GM21717 (cell line): ENCODE measurements around the gene PRRX1.

Experiments used
- ATAC-seq: cut with Tn5 transposase; IDR thresholded peaks from one replicate; pipeline ENCODE4 v1.9.1; 2021; ENCODE audit warnings: mild to moderate bottlenecking, moderate library complexity; ENCODE audit not compliant: unreplicated experiment

The PRRX1 gene

DNA sequence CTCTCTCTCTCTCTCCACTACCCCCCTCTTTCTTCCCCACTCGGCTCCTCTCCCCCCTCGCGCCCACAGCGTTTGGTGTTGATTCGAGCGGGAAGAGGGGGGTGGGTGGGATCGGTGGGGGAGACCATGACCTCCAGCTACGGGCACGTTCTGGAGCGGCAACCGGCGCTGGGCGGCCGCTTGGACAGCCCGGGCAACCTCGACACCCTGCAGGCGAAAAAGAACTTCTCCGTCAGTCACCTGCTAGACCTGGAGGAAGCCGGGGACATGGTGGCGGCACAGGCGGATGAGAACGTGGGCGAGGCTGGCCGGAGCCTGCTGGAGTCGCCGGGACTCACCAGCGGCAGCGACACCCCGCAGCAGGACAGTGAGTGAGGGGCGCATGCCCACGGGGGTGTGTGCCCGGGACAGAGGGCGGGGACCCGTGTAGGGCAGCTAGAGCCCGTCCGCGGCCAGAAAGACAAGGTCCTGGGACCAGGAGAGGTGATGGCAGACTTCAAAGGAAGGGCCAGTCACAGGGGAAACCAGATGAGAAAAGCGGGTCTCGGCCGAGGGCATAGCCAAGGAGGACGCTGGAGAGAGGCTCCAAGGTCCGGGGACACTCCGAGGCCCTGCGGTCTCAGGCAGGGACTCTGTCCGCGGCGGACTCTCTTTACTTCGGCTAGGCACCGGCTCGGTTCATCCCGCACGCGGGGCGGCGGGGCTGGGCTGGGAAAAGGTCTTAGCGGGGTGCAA is at the start of gene PRRX1:
Gene PRRX1, plus strand, starts transcription at position 39 of the 735 bp plus-strand sequence. Its CDS starts 88 bp downstream, at position 127.
- no peak for ATAC-seq

DNA sequence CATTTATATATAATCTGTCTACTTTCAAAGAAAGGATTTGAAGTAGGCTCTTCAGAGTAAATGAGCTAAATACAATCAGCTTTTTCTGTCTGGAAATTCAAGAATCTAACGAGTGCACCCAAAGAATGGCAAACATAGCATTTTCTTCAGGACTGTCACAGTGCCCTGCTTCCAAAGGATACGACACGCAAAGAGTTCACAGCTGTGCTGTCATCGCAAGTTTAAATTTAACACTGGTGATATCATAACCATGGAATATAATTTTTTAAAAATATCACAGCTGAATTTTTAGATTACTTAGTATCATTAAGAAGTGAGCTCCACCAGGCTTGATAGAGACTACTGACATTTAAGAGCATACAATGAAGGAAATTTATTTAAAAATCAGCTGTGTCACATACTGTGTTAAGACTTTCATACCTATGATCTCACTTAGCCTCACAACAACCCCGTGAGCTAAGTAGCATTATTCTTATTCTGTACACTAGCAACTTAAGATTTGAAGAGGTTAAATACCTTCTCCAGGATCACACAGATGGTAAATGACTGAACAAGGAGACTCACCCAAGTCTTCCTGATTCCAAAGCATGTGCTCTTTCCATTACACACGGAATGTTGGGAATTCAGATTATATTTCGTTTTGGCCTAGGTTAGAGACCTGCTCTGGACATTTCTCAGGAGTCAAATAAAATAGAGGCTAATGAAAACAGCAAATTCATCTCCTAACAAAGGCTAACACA is 46.2 kb upstream of the PRRX1 start:
- no peak for ATAC-seq

DNA sequence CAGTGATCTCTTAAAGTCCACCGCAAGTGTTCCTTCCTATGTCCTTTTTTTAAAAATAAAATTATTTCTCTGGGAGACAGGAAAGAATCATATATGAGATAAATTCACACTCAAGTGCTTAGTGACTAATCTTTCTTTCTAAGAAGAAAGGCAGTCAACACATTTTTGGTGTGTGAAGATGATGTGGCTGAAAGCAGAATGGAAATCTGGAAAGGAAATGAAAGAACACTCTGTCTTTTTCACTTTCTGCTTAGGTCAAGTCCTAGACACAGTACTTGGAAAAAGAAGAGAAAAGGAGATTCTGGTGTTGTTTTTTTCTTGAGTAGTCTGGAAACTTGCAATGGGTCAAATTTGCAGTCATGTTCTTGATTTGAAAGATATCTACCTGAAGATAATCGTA is 45.5 kb upstream of the PRRX1 start:
- ATAC-seq: no peak

DNA sequence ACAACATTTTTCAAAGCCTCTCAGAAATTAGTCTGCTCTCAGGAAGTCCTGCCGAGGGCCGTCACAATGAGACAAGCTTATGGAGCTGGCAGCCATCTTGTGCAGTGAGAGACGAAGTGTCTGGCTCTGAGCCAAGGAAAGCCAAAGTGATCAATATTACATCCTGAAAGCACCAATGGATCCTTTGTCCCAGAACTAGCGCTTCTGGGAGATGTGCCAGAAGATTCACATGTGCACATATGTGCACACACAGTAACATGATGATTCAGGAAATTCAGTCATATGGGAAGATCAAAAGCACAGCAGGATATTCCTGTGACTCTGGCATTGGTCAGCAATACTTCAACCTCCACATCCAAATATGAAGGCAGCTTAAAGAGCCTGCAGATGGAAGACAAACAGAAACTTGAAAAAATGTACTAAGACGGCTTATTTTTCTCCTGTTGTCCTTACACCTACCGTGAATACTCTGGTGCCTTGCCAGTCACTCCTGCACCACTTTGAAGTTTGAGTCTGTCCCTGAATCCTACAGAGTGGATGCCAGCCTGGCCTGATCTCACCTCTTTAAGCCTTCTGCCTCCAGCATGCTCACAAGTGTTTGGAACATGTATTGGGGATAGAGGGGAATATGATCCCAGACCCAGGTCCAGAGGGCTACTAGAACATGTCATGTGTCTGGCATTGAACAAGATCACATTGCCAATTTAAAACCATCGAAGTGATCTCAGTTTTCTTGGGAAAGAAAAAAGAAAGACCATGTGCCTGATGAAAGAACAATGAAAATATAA is 44.5 kb upstream of the PRRX1 start:
- ATAC-seq: no peak

DNA sequence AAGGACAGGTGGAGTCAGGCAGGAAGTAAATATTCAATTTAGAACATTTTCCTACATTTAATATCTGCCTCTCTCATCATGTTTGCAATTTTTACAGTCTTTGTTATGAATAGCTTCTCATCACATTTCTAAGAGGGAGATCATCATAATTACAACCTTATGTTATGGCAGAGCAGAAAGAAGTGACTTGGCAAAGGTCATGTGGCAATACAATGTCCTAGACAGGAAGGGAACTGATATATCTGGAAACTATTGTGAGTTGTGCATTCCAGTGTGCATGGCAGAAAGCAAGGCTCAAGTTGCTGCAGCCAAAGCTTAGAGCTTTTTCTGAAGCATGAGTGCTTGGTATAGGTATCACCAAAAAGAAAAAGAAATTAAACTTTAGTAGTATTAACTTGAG is 43.8 kb upstream of the PRRX1 start:
- no peak for ATAC-seq

DNA sequence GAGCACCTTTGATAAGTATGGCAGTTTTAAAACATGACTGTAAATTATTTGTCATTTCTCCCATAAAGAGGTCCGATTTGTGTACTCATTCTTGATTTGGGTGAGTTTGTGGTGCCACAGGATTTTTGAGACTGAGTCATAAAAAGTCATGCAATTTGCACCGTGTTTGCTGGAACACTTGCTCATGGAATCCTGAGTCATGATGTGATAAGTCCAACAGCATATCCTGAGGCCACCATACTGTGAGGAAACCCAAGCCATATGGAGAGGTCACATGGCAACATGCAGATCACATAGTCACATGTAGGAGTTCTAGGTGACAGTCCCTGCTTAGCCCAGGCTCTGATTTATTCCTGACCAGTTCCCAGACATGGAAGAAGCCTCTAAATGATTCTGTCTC is 40.8 kb upstream of the PRRX1 start:
- ATAC-seq: no peak

DNA sequence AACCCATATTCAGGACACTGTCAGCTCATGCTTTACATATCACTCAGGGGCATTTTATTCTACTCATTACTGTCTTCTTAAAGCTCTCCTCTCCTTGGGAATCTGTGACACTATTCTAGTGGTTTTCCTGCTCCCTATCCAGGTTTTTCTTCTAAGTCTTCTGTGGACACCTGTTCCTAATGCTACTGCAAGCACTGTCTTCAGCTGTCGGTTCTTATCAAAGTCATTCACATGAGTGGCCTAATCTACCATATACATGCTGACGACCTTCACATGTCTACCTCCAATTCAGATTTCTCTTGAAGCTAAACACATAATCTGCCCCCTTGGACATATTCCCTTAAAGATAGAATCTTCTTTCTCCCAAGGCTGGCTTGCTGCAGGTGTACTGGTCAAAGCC is 39.8 kb upstream of the PRRX1 start:
- no peak for ATAC-seq

DNA sequence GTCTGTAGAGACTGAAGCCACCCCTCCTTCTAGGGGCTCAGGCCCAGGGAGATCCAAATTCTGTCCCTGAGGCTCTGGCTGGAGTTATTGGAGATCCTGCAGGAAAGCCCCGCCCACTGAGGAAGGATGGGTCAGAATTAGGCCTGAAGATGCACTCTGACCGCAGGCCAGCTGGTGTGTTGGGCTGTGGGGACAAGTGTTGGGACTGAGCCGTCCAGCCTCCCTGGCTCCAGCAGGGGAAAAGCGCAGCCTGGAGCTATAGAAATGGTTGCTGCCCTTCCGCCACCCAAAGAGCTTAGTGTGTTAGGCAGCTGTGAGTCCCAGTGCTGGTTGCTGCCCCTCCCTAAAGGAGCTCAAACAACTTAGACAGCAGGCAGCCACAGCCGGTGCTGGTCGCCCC is 33.0 kb upstream of the PRRX1 start:
- ATAC-seq: no peak

DNA sequence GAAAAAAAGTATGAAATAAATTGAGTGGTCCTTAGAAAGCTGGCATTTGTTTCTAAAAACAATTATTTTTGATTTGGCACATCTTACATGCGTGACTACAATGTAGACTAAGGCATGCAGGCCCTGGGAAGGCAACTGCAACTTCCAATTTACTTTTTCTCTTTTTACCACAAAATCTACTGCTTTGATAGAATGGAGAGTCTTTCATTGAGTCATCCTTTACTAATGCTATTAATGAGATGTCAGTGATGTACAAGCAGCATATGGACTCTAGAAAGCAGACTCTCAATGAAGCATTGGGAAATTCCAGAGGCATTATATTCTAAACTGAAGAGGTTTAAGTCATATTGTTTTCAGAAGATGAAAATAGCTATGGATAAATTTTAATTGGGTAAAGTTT is 29.6 kb upstream of the PRRX1 start:
- no peak for ATAC-seq

DNA sequence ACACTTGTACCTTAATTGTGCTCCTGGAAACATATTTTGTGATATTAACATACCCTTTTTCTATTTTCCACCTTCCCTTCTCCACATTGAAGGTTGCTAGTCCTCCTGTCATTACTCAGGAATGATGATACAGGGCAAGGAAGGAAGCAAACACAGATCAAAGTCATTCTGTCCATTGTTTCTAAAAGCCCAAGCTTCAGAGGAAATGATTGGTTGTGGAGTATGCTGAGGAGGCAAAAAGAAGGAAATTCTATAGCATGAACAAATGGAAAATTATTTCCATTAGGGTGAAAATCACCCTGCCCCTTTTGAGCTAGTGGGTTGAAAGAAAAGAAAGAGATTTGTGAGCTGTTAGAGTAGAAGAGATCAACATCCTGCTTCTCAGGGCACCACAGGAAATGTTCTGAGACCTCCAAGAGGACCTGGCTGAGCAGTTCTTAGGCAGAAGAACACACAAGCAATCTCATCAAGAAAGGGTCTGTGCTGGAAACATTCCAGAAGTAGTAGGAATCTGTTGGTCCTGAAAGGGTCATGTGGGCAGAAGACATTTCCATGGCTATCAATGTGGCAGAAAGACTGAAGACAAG is 29.0 kb upstream of the PRRX1 start:
- ATAC-seq: no peak

DNA sequence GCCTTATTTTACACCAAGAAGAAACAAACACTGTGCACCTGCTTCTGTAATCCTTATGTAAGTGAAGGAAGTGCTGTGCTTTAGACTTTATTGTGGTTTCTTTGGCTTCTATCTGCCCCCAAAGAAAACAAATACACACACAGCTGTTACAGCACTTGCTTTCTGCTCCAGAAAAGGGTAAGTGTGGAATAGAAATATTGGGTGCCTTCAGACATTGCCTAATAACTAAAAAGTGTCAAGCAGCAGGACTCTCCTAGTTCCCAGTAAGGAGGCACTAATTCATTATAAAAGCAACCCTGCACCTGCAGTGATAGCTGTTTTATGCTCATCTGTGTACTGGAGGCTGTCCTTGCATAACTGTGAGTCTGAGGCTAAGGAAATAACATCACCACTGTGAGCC is 23.4 kb upstream of the PRRX1 start:
- ATAC-seq: no peak

DNA sequence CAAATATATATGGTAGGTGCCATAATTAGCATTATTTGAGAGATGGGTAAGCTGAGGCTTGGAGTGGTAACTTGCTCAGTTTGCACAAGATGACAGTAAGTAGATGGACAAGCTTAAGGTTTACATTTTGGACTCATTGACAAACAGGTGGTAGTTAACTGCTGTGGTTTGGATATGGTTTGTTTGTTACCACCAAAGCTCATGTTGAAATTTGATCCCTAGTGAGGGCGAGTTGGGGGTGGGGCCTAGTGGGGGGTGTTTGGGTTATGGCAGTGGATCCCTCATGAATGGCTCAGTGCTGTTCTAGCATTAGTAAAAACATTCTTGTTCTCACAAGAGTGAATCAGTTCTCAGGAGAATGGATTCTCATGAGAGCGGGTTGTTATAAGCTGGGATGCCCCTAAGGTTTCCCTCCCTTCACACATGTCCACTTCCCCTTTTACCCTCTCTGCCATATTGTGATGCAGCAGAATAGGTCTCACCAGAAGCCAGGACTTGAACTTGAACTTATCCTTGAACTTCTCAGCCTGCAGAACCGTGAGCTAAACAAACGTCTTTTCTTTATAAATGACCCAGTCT is 6.6 kb upstream of the PRRX1 start:
- ATAC-seq: peak; percentile 54

DNA sequence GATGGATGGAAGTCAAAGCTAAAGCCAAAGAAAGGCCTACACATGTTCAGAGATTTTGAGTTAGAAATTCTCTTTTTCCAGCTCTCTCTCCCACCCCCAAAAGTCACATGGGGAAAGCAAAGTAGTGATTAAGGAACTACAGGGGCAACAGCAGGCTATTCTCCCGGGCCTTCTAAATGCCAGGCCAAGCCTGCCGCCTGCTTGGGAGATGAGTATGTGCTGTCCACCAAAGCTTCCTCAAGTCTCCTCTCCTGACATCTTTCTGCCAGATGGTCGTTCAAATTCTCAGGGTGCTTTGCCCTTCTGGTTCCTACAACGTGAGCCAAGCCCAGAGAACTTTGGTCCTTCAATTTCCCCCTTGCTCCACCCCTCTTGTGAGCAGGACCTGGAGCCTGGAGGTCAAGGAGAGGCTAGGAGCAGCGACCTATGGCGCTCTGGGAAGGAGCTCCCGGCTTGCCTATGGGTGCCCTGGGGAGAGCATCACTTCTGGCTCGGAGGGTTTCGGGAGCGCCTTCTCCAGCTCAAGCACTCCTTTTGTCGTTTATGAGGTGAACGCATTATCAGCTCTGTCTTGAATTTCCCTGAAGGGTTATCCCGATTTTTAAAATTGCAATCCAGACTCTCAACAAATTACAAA is 4.4 kb upstream of the PRRX1 start:
- ATAC-seq: no peak

DNA sequence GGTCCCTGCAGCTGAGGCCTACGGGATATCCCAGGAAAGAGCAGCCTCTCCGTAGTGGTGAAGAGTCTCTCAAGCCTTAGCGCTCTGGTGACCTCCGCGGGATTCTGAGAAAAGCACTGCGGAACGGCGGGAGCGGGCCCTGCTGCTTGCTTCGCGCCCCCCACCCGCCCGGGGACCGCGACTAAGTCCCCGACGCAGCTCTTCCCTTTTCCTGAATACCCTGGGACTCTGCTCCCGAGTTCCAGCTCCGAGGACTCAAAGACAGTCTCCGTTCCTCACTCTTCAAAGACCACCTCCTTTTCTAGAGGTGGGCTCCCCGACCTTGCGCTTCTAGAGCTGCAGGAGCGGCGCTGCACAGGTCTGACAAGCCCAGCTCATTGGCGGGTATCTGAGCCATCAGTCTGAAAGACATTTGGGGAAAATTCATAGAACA is 3.6 kb upstream of the PRRX1 start:
- no peak for ATAC-seq

DNA sequence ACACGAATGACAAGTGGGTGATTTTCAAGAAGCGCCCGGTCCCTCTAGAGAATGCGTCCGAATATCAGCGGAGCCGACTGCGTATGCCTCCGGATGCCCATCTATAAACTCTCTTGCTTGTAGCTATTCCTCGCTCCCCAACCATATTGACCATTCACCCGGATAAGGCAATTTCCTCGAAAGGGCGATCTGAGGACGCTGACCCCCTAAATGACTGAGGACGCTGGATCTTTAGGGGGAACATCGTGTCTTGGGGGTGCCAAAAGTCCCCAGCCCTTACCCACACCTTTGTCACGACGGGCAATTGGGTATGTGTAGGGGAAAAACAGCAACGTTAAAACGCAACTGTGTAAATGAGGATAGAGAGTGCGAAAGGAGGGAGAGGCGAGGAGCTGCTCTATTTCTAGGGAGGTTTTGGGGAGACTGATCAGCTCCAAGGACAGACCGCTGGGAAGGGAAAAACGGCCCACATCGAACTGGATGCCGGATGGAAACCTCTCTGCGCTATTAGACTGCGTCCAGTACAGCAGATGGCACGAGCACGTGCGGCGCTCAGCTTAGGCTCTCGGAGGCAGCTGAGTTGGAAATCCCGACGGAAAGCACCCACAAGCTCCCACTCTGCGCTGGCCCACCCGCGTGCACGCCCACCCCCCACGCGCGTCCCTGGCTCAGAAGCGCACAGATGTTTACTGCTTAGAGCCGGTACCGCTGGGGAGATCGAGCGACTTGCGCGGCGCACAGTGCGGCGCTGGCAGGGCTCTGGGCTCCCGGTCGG is 2.9 kb upstream of the PRRX1 start:
- ATAC-seq: no peak

DNA sequence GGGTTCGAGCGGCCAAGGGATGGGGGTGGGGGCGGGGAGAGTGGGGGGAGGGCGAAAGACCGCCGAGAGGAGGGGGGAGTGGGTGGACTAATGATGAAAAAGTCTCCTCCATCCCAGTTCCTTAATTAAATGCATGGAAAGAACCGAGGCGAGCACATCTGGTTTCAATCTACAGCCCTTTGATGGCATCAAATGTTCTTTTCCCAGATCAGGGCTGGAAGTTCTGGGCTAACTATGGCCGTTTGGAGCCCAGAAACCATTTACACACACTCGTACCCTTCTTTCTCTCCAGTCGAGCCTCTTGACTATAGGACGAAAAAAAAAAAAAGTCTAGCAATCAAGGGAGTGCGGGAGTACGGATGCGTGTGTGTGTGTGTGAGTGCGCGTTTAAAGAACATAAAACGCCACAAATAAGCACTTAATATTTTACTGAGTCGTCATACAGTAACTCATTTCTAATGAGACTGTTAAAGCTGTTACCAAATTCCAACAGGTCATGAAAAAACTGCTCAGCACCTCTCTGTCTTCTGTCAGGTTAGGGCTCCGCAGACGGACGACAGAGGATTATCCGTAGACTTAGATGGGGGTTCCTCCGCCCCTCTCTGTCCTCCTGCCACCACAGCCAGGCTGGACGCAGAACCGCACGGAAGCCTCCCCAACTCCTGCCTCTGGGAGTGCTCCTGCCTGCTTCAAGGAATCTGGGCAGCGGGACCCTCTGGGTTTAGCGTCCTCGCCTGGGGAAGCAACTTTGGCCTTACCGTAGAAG is 2.1 kb upstream of the PRRX1 start:
- no peak for ATAC-seq

DNA sequence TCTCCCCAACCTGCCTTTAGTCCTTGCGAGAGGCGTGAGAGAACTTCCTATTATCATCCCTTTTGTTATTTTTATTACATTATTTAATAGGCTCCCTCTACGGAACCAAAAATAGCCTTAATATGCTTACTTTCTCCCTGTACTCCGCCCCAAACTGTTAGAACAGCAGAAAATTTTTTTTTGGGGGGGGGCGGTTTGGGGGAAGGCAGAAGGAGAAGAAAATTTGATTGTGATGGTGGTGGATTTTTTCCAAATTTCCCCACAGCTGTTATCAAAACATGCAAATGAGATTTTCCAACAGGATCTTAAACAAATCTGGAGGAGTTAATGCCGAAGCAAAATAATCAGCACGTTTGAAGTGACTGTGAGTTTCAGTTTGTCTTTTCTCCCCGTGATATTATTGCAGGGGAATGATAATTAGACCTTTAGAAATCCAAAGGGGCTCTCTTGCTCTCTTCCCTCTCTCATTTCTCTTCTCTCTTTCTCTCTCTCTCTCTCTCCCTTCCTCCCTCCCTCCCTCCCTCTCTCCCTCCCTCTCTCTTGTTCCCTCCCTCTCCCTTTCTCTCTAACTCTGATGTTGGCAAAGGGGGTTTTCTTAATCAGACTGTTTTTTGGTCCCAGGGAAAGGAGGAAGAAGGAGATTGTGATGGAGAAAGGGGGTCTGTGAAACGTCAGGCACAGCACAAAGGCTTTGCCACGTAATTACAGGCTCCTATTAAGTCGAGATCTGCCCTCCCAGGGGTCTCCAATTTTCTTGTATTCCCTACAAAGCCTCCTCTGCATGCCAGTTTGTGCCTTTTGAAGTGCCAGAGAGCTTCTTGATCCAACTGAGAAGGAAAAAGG is 1.1 kb upstream of the PRRX1 start:
- no peak for ATAC-seq
